PFSK-1 (cell line): ENCODE results near the gene HPD.

Source experiments
- POLR2AphosphoS5 ChIP-seq: IDR thresholded peaks from 2 replicates; pipeline ENCODE4 v1.6.1; 2012; ENCODE audit warnings: low read depth, mild to moderate bottlenecking, control low read depth, low read length, moderate library complexity
- SIN3A ChIP-seq: IDR thresholded peaks from 2 replicates; pipeline ENCODE4 v1.6.1; 2012; ENCODE audit warnings: mild to moderate bottlenecking, low read length, moderate library complexity, borderline replicate concordance; ENCODE audit not compliant: insufficient read depth
- TAF1 ChIP-seq: IDR thresholded peaks from 2 replicates; pipeline ENCODE4 v1.6.1; 2012; ENCODE audit warnings: low read length, control low read depth, borderline replicate concordance; ENCODE audit not compliant: insufficient read depth
- TF ChIP-seq, protein P1 (sequence below), 2 experiments: IDR thresholded peaks; 2 replicates each; pipeline versions ENCODE4 v1.6.1 to v1.8.0; 2011 to 2012; ENCODE audit warnings: low read depth in 2 of 2, low read length in 2 of 2, control low read depth in 1 of 2, inconsistent platforms in 1 of 2, mild to moderate bottlenecking in 1 of 2, moderate library complexity in 1 of 2; ENCODE audit not compliant: insufficient read depth in 1 of 2

DNA sequence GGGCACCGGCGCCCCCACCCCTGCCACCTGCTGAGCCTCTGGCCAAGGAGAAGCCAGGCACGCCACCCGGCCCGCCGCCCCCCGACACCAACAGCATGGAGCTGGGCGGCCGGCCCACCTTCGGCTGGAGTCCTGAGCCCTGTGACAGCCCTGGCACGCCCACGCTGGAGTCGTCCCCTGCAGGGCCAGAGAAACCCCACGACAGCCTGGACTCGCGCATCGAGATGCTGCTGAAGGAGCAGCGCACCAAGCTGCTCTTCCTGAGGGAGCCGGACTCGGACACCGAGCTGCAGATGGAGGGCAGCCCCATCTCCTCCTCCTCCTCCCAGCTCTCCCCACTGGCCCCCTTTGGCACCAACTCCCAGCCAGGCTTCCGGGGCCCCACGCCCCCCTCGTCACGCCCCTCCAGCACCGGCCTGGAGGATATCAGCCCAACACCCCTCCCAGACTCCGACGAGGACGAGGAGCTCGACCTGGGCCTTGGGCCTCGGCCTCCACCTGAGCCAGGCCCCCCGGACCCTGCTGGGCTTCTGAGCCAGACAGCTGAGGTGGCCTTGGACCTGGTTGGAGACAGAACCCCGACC, 48.3 kb downstream of the HPD start:
- TF ChIP-seq POLR2AphosphoS5 (no peak), SIN3A (no peak), TAF1 (no peak)
- TF ChIP-seq, protein P1, sequence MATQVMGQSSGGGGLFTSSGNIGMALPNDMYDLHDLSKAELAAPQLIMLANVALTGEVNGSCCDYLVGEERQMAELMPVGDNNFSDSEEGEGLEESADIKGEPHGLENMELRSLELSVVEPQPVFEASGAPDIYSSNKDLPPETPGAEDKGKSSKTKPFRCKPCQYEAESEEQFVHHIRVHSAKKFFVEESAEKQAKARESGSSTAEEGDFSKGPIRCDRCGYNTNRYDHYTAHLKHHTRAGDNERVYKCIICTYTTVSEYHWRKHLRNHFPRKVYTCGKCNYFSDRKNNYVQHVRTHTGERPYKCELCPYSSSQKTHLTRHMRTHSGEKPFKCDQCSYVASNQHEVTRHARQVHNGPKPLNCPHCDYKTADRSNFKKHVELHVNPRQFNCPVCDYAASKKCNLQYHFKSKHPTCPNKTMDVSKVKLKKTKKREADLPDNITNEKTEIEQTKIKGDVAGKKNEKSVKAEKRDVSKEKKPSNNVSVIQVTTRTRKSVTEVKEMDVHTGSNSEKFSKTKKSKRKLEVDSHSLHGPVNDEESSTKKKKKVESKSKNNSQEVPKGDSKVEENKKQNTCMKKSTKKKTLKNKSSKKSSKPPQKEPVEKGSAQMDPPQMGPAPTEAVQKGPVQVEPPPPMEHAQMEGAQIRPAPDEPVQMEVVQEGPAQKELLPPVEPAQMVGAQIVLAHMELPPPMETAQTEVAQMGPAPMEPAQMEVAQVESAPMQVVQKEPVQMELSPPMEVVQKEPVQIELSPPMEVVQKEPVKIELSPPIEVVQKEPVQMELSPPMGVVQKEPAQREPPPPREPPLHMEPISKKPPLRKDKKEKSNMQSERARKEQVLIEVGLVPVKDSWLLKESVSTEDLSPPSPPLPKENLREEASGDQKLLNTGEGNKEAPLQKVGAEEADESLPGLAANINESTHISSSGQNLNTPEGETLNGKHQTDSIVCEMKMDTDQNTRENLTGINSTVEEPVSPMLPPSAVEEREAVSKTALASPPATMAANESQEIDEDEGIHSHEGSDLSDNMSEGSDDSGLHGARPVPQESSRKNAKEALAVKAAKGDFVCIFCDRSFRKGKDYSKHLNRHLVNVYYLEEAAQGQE (IDR thresholded peaks at IDR 0.05; ENCODE audit: insufficient read depth in 1 of 2, low read depth in 2 of 2, low read length in 2 of 2), result no peak
